Measurements from ENCODE around the gene LZTR1. TPM values are rescaled to one million over a fixed set of nuclear protein-coding genes. Genes with fewer than 3 reads are reported as not detected.

Gene LZTR1
- total RNA-seq, 1 donor from 2014 or later, result 24.7 TPM

- ATAC-seq (ENCODE audit: poor library complexity) (no peak), DNase-seq (no peak)
- intact Hi-C loops (cut with DNase I), result no loop called here
These were observed 5.1 kb upstream of the LZTR1 start for GRCh38 chr22:20977019-20977418.

GRCh38 chr22:20977516-20978170, 4.5 kb upstream of the LZTR1 start:
- ATAC-seq (ENCODE audit: poor library complexity) (no peak), DNase-seq (no peak)
- intact Hi-C loops (cut with DNase I), result no loop called here

- DNase-seq, result no peak
- ATAC-seq (ENCODE audit: poor library complexity), result no peak
These were observed 3.7 kb upstream of the LZTR1 start for GRCh38 chr22:20978419-20978818.

GRCh38 chr22:20979243-20979809, 2.8 kb upstream of the LZTR1 start:
- intact Hi-C loops (cut with DNase I), result no loop called here
- DNase-seq (peak; percentile 77), ATAC-seq (ENCODE audit: poor library complexity) (peak; percentile 16)

More at GRCh38 chr22:20978419-20978818, 3.7 kb upstream of the LZTR1 start:
- intact Hi-C loops (cut with DNase I), result no loop called here

GRCh38 chr22:20979940-20980453, 2.1 kb upstream of the LZTR1 start:
- intact Hi-C loops (cut with DNase I), result no loop called here
- no peak for DNase-seq
- ATAC-seq (ENCODE audit: poor library complexity), result no peak

- no peak for DNase-seq
- intact Hi-C loops (cut with DNase I), result no loop called here
These were observed 1.6 kb upstream of the LZTR1 start for GRCh38 chr22:20980523-20980922.

GRCh38 chr22:20980938-20981722, 967 bp upstream of the LZTR1 start:
- no peak for DNase-seq
- intact Hi-C loops (cut with DNase I), result no loop called here
- ATAC-seq (ENCODE audit: poor library complexity), result no peak

More at GRCh38 chr22:20980523-20980922, 1.6 kb upstream of the LZTR1 start:
- no peak for ATAC-seq (ENCODE audit: poor library complexity)

GRCh38 chr22:20982563-20982882, 426 bp downstream of the LZTR1 start:
- intact Hi-C loops (cut with DNase I), result no loop called here
- ATAC-seq (ENCODE audit: poor library complexity) (peak; percentile 3), DNase-seq (no peak)

- DNase-seq, result no peak
- intact Hi-C loops (cut with DNase I), result no loop called here
- no peak for ATAC-seq (ENCODE audit: poor library complexity)
These were observed 1.1 kb downstream of the LZTR1 start for GRCh38 chr22:20983081-20983771.

- DNase-seq, result no peak
- no peak for ATAC-seq (ENCODE audit: poor library complexity)
- intact Hi-C loops (cut with DNase I), result no loop called here
These were observed 3.6 kb downstream of the LZTR1 start for GRCh38 chr22:20985720-20986119.

GRCh38 chr22:20986365-20986764, 4.3 kb downstream of the LZTR1 start:
- ATAC-seq (ENCODE audit: poor library complexity) (no peak), DNase-seq (no peak)
- intact Hi-C loops (cut with DNase I), result no loop called here

- ATAC-seq (ENCODE audit: poor library complexity) (no peak), DNase-seq (no peak)
- intact Hi-C loops (cut with DNase I), result no loop called here
These were observed 5.3 kb downstream of the LZTR1 start for GRCh38 chr22:20987375-20987774.

- DNase-seq (no peak), ATAC-seq (ENCODE audit: poor library complexity) (no peak)
- intact Hi-C loops (cut with DNase I), result no loop called here
These were observed 6.7 kb downstream of the LZTR1 start for GRCh38 chr22:20988573-20989322.

GRCh38 chr22:20989323-20990138, 7.4 kb downstream of the LZTR1 start:
- ATAC-seq (ENCODE audit: poor library complexity), result no peak
- intact Hi-C loops (cut with DNase I), result no loop called here
- no peak for DNase-seq

GRCh38 chr22:20990184-20991180, 8.4 kb downstream of the LZTR1 start:
- intact Hi-C loops (cut with DNase I), result no loop called here
- DNase-seq, result no peak
- ATAC-seq (ENCODE audit: poor library complexity), result no peak

- no peak for DNase-seq
- intact Hi-C loops (cut with DNase I), result no loop called here
- ATAC-seq (ENCODE audit: poor library complexity), result no peak
These were observed 9.4 kb downstream of the LZTR1 start for GRCh38 chr22:20991252-20992055.
